Measurements from ENCODE around the gene SLC41A3. TPM values are rescaled to one million over a fixed set of nuclear protein-coding genes. Genes with fewer than 3 reads are reported as not detected.

Gene SLC41A3
- total and polyA plus RNA-seq, 2 of the 8 experiments (the other 6 are each of a cell fraction or from before 2014, with no cell fraction given), result 30.2 to 56.4 TPM

DNA sequence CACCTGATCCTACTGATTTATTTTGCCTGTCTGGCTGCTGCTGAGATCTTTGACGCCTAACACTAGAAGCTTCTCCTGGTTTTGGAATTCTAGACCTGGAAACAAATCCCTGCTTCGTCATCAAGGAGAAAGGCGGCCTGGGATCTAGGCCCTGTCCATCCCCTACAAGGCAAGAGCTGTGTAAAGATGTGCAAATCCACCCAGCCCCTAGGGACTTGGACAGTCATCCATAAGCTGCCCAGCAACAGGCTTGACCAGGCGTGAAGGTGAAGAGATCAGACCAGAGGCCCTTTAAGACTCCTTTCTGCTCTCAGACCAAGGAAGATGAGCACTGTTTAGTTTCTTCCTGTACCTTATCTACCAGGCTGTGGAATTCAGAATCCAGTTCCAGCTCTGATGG, 32.2 kb downstream of the SLC41A3 start (continued):
- TF ChIP-seq CHD7 (IDR thresholded peaks at IDR 0.05; ENCODE audit: insufficient replicate concordance, low read length), result no peak
- TF ChIP-seq CREB1 (IDR thresholded peaks at IDR 0.05), result no peak
- no peak for TF ChIP-seq RFX5 (IDR thresholded peaks at IDR 0.05; ENCODE audit: borderline replicate concordance, low read depth, low read length)
- TF ChIP-seq BACH1 (IDR thresholded peaks at IDR 0.05; ENCODE audit: low read length), result no peak
- no peak for TF ChIP-seq BCL11A (IDR thresholded peaks at IDR 0.05; ENCODE audit: low read depth in 2 of 2, low read length in 2 of 2)
- TF ChIP-seq GABPA (IDR thresholded peaks at IDR 0.05; ENCODE audit: borderline replicate concordance, insufficient read depth, low read length), result no peak
- TF ChIP-seq E2F6 (IDR thresholded peaks at IDR 0.05), result no peak
- no peak for TF ChIP-seq ZNF274 (IDR thresholded peaks at IDR 0.05; ENCODE audit: borderline replicate concordance, extremely low read depth, low read length)
- no peak for TF ChIP-seq HDAC6 (IDR thresholded peaks at IDR 0.05; ENCODE audit: low read depth, low read length)
- TF ChIP-seq MAFK (IDR thresholded peaks at IDR 0.05; ENCODE audit: low read depth, low read length), result no peak
- TF ChIP-seq EZH2 (IDR thresholded peaks at IDR 0.05; ENCODE audit: low read depth, low read length, severe bottlenecking), result no peak
